ENCODE results near the gene SULT1A3.
"Not testable (repeated sequence)": the region's sequence is repeated elsewhere in the genome, so short reads cannot be mapped to it uniquely, and the experiment has no call there.

SULT1A3 gene

DNA sequence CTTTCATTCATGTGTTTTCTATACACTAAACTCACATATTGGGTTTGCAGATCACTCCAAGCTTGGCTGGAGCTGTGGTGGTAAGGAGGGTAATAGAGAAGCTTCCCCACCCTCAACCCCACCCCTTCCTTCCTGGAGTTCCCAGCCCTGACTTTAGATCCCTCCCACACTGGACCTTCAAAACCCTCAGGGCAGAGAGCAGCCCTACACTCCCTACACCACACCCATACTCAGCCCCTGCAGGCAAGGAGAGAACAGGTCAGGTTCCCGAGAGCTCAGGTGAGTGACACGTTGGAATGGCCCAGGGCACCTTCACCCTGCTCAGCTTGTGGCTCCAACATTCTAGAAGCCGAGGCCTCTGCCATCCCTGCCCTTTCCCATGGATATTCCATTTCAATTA is at the start of gene SULT1A3:
SULT1A3 (plus strand) TSS at position 207 of the 400 bp plus-strand sequence. CDS start 1,474 bp downstream, outside the sequence.
- not testable (repeated sequence) for H3K27me3 ChIP-seq (ENCODE audit: control insufficient read depth in 2 of 2, insufficient read depth in 2 of 2, low read length in 2 of 2); H3K9me3 ChIP-seq (ENCODE audit: control insufficient read depth in 2 of 2, low read length in 2 of 2); H3K9ac ChIP-seq (ENCODE audit: low read depth in 1 of 2, low read length in 2 of 2); H3K4me1 ChIP-seq (ENCODE audit: control insufficient read depth in 2 of 2, insufficient read depth in 2 of 2, low read length in 2 of 2); H3K36me3 ChIP-seq (ENCODE audit: control insufficient read depth in 2 of 2, insufficient read depth in 2 of 2, low read length in 2 of 2); H3K27ac ChIP-seq (ENCODE audit: low read depth in 2 of 2, low read length in 2 of 2); H3K4me3 ChIP-seq (ENCODE audit: low read length in 2 of 2)

GRCh38 chr16:30151091-30151490 is 48.0 kb upstream of the SULT1A3 start:
- H3K27me3 ChIP-seq (ENCODE audit: control insufficient read depth in 2 of 2, insufficient read depth in 2 of 2, low read length in 2 of 2): no peaks in the 10 kb centered on the region
- no peaks in the 10 kb centered on the region for H3K36me3 ChIP-seq (ENCODE audit: control insufficient read depth in 2 of 2, insufficient read depth in 2 of 2, low read length in 2 of 2)
- no peak overlapping the region for H3K9ac ChIP-seq (ENCODE audit: low read depth in 1 of 2, low read length in 2 of 2)
- H3K4me1 ChIP-seq (ENCODE audit: control insufficient read depth in 2 of 2, insufficient read depth in 2 of 2, low read length in 2 of 2): no peaks in the 10 kb centered on the region
- no peak overlapping the region for H3K27ac ChIP-seq (ENCODE audit: low read depth in 2 of 2, low read length in 2 of 2)
- H3K9me3 ChIP-seq (ENCODE audit: control insufficient read depth in 2 of 2, low read length in 2 of 2): no peaks in the 10 kb centered on the region
- H3K4me3 ChIP-seq (ENCODE audit: low read length in 2 of 2): no peak overlapping the region

GRCh38 chr16:30152517-30152916 is 46.5 kb upstream of the SULT1A3 start:
- Histone ChIP-seq H3K36me3 (ENCODE audit: control insufficient read depth in 2 of 2, insufficient read depth in 2 of 2, low read length in 2 of 2) (no peaks in the 10 kb centered on the region), H3K9ac (ENCODE audit: low read depth in 1 of 2, low read length in 2 of 2) (no peak overlapping the region), H3K4me1 (ENCODE audit: control insufficient read depth in 2 of 2, insufficient read depth in 2 of 2, low read length in 2 of 2) (no peaks in the 10 kb centered on the region), H3K27ac (ENCODE audit: low read depth in 2 of 2, low read length in 2 of 2) (no peak overlapping the region), H3K27me3 (ENCODE audit: control insufficient read depth in 2 of 2, insufficient read depth in 2 of 2, low read length in 2 of 2) (no peaks in the 10 kb centered on the region), H3K9me3 (ENCODE audit: control insufficient read depth in 2 of 2, low read length in 2 of 2) (no peaks in the 10 kb centered on the region), H3K4me3 (ENCODE audit: low read length in 2 of 2) (no peak overlapping the region)

DNA sequence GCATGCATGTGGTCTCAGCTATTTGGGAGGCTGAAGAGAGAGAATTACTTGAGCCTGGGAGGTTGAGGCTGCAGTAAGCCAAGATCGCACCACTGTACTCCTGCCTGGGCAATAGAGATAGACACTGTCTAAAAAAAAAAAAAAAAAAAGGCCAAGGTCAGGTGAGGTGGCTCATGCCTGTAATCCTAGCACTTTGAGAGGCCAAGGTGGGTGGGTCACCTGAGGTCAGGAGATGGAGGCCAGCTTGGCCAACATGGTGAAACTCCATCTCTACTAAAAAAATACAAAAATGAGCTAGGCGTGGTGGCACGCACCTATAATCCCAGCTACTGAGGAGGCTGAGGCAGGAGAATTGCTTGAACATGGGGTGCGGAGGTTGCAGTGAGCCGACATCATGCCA is 43.9 kb upstream of the SULT1A3 start:
- H3K9me3 ChIP-seq (ENCODE audit: control insufficient read depth in 2 of 2, low read length in 2 of 2): no peaks in the 10 kb centered on the region
- no peaks in the 10 kb centered on the region for H3K27me3 ChIP-seq (ENCODE audit: control insufficient read depth in 2 of 2, insufficient read depth in 2 of 2, low read length in 2 of 2)
- no peaks in the 10 kb centered on the region for H3K4me1 ChIP-seq (ENCODE audit: control insufficient read depth in 2 of 2, insufficient read depth in 2 of 2, low read length in 2 of 2)
- H3K36me3 ChIP-seq (ENCODE audit: control insufficient read depth in 2 of 2, insufficient read depth in 2 of 2, low read length in 2 of 2): no peaks in the 10 kb centered on the region
- no peak overlapping the region for H3K27ac ChIP-seq (ENCODE audit: low read depth in 2 of 2, low read length in 2 of 2)
- H3K9ac ChIP-seq (ENCODE audit: low read depth in 1 of 2, low read length in 2 of 2): no peak overlapping the region
- H3K4me3 ChIP-seq (ENCODE audit: low read length in 2 of 2): no peak overlapping the region

GRCh38 chr16:30157214-30157613 is 41.8 kb upstream of the SULT1A3 start:
- H3K9me3 ChIP-seq (ENCODE audit: control insufficient read depth in 2 of 2, low read length in 2 of 2): no peaks in the 10 kb centered on the region
- H3K36me3 ChIP-seq (ENCODE audit: control insufficient read depth in 2 of 2, insufficient read depth in 2 of 2, low read length in 2 of 2): no peaks in the 10 kb centered on the region
- no peaks in the 10 kb centered on the region for H3K27me3 ChIP-seq (ENCODE audit: control insufficient read depth in 2 of 2, insufficient read depth in 2 of 2, low read length in 2 of 2)
- H3K9ac ChIP-seq (ENCODE audit: low read depth in 1 of 2, low read length in 2 of 2): no peak overlapping the region
- H3K4me3 ChIP-seq (ENCODE audit: low read length in 2 of 2): no peak overlapping the region
- H3K27ac ChIP-seq (ENCODE audit: low read depth in 2 of 2, low read length in 2 of 2): no peak overlapping the region
- H3K4me1 ChIP-seq (ENCODE audit: control insufficient read depth in 2 of 2, insufficient read depth in 2 of 2, low read length in 2 of 2): no peaks in the 10 kb centered on the region

DNA sequence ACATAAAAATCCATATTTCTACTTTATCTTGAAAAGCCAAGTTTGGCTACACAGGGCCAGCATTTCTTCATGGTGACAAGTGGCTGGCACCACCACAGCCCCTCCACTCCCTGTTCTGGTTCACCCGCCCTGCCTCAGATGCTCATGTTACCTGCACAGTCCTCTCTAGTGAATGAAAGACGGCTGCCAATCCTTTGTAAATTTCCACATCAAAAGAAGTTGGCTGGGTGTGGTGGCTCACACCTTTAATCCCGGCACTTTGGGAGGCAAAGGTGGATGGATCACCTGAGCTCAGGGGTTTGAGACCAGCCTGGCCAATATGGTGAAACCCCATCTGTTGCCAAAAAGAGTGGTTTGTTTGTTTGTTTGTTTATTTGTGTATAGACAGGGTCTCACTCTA is 35.5 kb upstream of the SULT1A3 start:
- Histone ChIP-seq H3K9me3 (ENCODE audit: control insufficient read depth in 2 of 2, low read length in 2 of 2) (no peaks in the 10 kb centered on the region), H3K9ac (ENCODE audit: low read depth in 1 of 2, low read length in 2 of 2) (no peak overlapping the region), H3K4me1 (ENCODE audit: control insufficient read depth in 2 of 2, insufficient read depth in 2 of 2, low read length in 2 of 2) (no peaks in the 10 kb centered on the region), H3K27me3 (ENCODE audit: control insufficient read depth in 2 of 2, insufficient read depth in 2 of 2, low read length in 2 of 2) (no peaks in the 10 kb centered on the region), H3K36me3 (ENCODE audit: control insufficient read depth in 2 of 2, insufficient read depth in 2 of 2, low read length in 2 of 2) (no peaks in the 10 kb centered on the region), H3K27ac (ENCODE audit: low read depth in 2 of 2, low read length in 2 of 2) (no peak overlapping the region), H3K4me3 (ENCODE audit: low read length in 2 of 2) (no peak overlapping the region)

- Histone ChIP-seq H3K4me3 (ENCODE audit: low read length in 2 of 2) (no peak overlapping the region), H3K9me3 (ENCODE audit: control insufficient read depth in 2 of 2, low read length in 2 of 2) (no peaks in the 10 kb centered on the region), H3K9ac (ENCODE audit: low read depth in 1 of 2, low read length in 2 of 2) (no peak overlapping the region), H3K4me1 (ENCODE audit: control insufficient read depth in 2 of 2, insufficient read depth in 2 of 2, low read length in 2 of 2) (no peaks in the 10 kb centered on the region), H3K27me3 (ENCODE audit: control insufficient read depth in 2 of 2, insufficient read depth in 2 of 2, low read length in 2 of 2) (no peaks in the 10 kb centered on the region), H3K36me3 (ENCODE audit: control insufficient read depth in 2 of 2, insufficient read depth in 2 of 2, low read length in 2 of 2) (no peaks in the 10 kb centered on the region), H3K27ac (ENCODE audit: low read depth in 2 of 2, low read length in 2 of 2) (no peak overlapping the region)
Measured at GRCh38 chr16:30166202-30166902, 32.7 kb upstream of the SULT1A3 start.

GRCh38 chr16:30168746-30169145 is 30.3 kb upstream of the SULT1A3 start:
- H3K4me3 ChIP-seq (ENCODE audit: low read length in 2 of 2); H3K27ac ChIP-seq (ENCODE audit: low read depth in 2 of 2, low read length in 2 of 2); H3K4me1 ChIP-seq (ENCODE audit: control insufficient read depth in 2 of 2, insufficient read depth in 2 of 2, low read length in 2 of 2); H3K27me3 ChIP-seq (ENCODE audit: control insufficient read depth in 2 of 2, insufficient read depth in 2 of 2, low read length in 2 of 2); H3K9ac ChIP-seq (ENCODE audit: low read depth in 1 of 2, low read length in 2 of 2); H3K9me3 ChIP-seq (ENCODE audit: control insufficient read depth in 2 of 2, low read length in 2 of 2); H3K36me3 ChIP-seq (ENCODE audit: control insufficient read depth in 2 of 2, insufficient read depth in 2 of 2, low read length in 2 of 2): not testable (repeated sequence)

GRCh38 chr16:30169416-30169815 is 29.6 kb upstream of the SULT1A3 start:
- not testable (repeated sequence) for H3K27me3 ChIP-seq (ENCODE audit: control insufficient read depth in 2 of 2, insufficient read depth in 2 of 2, low read length in 2 of 2); H3K36me3 ChIP-seq (ENCODE audit: control insufficient read depth in 2 of 2, insufficient read depth in 2 of 2, low read length in 2 of 2); H3K4me1 ChIP-seq (ENCODE audit: control insufficient read depth in 2 of 2, insufficient read depth in 2 of 2, low read length in 2 of 2); H3K27ac ChIP-seq (ENCODE audit: low read depth in 2 of 2, low read length in 2 of 2); H3K9ac ChIP-seq (ENCODE audit: low read depth in 1 of 2, low read length in 2 of 2); H3K4me3 ChIP-seq (ENCODE audit: low read length in 2 of 2); H3K9me3 ChIP-seq (ENCODE audit: control insufficient read depth in 2 of 2, low read length in 2 of 2)

GRCh38 chr16:30170145-30170544 is 28.9 kb upstream of the SULT1A3 start:
- H3K4me1 ChIP-seq (ENCODE audit: control insufficient read depth in 2 of 2, insufficient read depth in 2 of 2, low read length in 2 of 2); H3K27ac ChIP-seq (ENCODE audit: low read depth in 2 of 2, low read length in 2 of 2); H3K4me3 ChIP-seq (ENCODE audit: low read length in 2 of 2); H3K9me3 ChIP-seq (ENCODE audit: control insufficient read depth in 2 of 2, low read length in 2 of 2); H3K9ac ChIP-seq (ENCODE audit: low read depth in 1 of 2, low read length in 2 of 2); H3K36me3 ChIP-seq (ENCODE audit: control insufficient read depth in 2 of 2, insufficient read depth in 2 of 2, low read length in 2 of 2); H3K27me3 ChIP-seq (ENCODE audit: control insufficient read depth in 2 of 2, insufficient read depth in 2 of 2, low read length in 2 of 2): not testable (repeated sequence)

DNA sequence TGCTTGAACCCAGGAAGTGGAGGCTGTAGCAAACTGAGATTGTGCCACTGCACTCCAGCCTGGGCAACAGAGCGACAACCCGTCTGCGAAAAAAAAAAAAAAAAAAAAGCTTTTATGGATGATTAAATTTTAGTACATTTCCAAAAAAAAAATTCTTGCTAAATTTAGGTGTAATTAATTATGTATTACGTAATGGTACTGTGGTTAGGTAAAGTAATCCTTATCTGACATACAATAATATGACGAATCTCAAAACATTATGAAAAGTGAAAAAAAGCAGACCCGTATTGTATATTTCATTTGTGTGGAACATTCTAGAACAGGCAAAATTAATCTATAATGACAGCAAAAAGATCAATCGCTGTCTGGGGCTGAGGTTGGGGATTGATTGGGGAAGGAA is 26.0 kb upstream of the SULT1A3 start:
- no peaks in the 10 kb centered on the region for H3K9me3 ChIP-seq (ENCODE audit: control insufficient read depth in 2 of 2, low read length in 2 of 2)
- H3K27ac ChIP-seq (ENCODE audit: low read depth in 2 of 2, low read length in 2 of 2): no peak overlapping the region
- no peak overlapping the region for H3K4me3 ChIP-seq (ENCODE audit: low read length in 2 of 2)
- no peaks in the 10 kb centered on the region for H3K27me3 ChIP-seq (ENCODE audit: control insufficient read depth in 2 of 2, insufficient read depth in 2 of 2, low read length in 2 of 2)
- H3K36me3 ChIP-seq (ENCODE audit: control insufficient read depth in 2 of 2, insufficient read depth in 2 of 2, low read length in 2 of 2): no peaks in the 10 kb centered on the region
- H3K9ac ChIP-seq (ENCODE audit: low read depth in 1 of 2, low read length in 2 of 2): no peak overlapping the region
- H3K4me1 ChIP-seq (ENCODE audit: control insufficient read depth in 2 of 2, insufficient read depth in 2 of 2, low read length in 2 of 2): no peaks in the 10 kb centered on the region
